HG03342 (cell line): ENCODE measurements around the gene RCE1.
"Not testable (repeated sequence)": the region's sequence is repeated elsewhere in the genome, so short reads cannot be mapped to it uniquely, and the experiment has no call there.

Experiments
- ATAC-seq: cut with Tn5 transposase; IDR thresholded peaks from one replicate; pipeline ENCODE4 v1.9.1; 2021; ENCODE audit warnings: mild to moderate bottlenecking, moderate library complexity; ENCODE audit not compliant: unreplicated experiment

RCE1 gene

DNA sequence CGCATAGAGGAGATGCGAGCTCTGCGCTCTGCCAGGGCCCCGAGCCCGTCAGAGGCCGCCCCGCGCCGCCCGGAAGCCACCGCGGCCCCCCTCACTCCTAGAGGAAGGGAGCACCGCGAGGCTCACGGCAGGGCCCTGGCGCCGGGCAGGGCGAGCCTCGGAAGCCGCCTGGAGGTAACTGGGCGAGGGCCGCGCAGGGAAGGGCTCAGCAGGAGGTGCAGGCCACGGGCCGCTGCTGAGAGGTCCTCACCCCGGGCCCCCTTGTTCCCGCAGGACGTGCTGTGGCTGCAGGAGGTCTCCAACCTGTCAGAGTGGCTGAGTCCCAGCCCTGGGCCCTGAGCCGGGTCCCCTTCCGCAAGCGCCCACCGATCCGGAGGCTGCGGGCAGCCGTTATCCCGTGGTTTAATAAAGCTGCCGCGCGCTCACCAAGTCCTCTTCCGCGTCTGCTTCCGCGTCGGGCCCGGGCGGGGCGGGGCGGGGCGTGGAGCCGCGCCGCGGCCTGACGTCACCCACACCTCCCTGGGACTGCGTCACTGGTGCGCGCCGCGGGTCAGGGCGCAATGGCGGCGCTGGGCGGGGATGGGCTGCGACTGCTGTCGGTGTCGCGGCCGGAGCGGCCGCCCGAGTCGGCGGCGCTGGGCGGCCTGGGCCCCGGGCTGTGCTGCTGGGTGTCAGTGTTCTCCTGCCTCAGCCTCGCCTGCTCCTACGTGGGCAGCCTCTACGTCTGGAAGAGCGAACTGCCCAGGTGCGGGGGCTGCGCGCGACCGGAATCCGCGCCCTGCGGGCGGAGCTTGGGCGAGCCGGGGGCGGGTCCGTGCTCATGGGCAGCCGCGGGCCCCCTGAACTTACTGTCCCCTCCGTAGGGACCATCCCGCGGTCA, at the start of gene RCE1:
Gene RCE1, plus strand, starts transcription at position 546 of the 880 bp plus-strand sequence. Its CDS starts 15 bp downstream, at position 561.
- ATAC-seq = peak; percentile 78

DNA sequence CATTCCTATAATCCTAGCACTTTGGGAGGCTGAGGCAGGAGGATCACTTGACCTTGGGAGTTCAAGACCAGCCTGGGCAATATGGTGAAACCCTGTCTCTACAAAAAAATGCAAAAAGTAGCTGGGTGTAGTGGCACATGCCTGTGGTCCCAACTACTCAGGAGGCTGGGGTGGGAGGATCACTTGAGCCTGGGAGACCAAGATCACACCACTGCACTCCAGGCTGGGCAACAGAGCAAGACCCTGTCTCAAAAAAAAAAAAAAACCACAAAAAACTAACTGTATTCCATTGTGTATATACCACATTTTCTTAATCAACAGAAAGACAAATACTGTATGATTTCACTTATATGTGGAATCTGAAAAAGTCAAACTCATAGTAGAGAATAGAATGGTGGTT, 43.4 kb upstream of the RCE1 start:
- not testable (repeated sequence) for ATAC-seq

GRCh38 chr11:66800720-66801428, 42.4 kb upstream of the RCE1 start:
- ATAC-seq = no peak

- ATAC-seq = no peak
Measured at GRCh38 chr11:66809592-66809991, 33.6 kb upstream of the RCE1 start.

DNA sequence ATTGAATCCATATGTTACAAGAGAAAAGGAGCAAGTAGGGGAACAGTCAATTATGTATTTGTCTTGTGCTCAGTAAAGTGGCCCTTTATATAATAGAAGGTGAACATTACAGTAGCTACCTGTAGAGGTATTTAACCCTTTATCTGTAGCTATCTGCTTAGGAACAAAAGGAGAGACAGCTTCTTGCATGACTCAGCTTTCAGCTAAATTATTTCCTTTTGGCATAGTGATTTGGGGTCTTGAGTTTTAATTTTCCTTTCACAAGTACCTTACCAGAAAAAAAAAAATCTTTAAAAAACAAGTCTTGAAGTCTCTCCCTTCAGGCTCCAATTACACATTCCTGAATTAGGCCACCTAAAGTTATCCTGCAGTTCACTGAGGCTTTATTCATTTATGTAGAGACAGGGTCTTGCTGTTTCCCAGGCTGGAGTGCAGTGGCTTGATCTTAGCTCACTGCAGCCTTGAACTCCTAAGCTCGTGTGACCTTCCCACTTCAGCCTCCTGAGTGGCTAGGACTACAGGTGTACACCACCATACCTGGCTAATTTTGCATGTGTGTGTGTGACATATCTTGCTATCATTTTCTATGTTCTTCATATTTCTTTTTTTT, 32.6 kb upstream of the RCE1 start:
- ATAC-seq = no peak

DNA sequence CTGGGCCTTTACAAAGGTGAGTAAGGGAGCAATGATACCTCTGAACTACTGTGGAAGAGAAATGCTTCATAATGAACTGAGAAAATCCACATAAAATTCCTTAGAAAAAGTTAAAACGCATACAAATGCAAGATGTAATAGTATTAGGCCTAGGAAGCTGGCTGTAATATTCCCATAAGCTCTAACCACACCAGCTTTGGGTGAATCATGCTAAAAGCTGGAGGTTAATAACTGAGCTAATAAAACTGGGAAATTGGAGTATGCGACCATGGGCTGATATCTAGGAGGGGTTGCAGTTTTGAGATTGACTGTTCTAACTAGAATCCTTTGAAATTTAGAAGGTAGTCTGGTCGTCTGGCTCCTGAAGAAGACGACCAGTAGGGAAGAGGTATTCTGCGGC, 28.6 kb upstream of the RCE1 start:
- ATAC-seq = no peak

GRCh38 chr11:66815646-66816045, 27.6 kb upstream of the RCE1 start:
- no peak for ATAC-seq

DNA sequence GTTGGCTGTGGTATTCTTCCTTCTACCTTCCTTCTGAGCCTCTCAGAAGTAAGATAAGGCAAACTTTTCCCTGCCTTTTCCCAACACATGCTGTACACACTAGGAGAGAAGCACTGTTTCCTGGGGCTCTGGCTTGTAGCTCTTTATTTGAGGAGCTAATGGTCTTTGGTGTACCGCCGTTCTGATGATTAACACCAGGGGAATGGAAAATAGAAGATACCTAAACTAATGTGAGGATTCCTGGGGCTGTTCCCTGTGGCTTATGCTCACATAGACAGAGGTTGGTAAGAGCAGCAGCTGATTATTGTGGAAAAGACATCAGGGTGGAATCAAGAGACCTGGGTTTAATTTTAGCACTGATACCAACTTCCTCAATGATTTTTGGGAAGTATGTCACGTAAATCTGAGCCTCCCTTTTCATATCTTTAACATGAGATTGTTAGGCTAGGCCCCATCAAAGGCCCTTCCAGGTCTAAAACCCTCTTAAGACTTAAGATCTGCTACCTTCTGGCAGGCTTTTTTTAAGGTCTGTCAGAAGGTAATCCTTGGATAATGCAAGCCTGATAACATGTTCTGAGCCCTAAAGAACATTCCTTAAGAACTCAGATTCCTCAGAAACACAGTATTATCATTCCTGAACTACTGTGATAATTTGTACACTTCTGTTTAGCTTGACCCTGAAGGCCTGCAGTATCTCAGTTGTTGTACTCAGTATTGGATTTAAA, 24.8 kb upstream of the RCE1 start:
- no peak for ATAC-seq

DNA sequence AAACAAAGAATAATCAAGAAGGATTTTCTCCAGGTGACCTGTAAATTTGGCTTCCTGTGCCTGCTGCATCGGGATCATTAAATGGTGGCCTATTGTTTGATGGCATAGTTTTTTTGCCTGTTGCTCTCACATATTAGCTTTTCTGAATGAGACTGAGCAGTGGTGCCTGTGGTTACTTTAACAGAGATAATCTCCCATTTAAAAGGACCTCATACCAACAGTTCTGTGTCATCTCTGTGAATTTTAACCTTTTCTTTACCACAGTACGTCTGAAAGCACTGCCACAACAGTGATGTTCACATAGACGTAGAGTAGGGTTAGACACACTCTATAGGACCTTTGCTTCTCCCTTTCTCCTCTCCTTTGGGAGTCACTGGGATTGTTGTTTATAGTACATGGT, 22.9 kb upstream of the RCE1 start:
- ATAC-seq = no peak

GRCh38 chr11:66820901-66821300, 22.3 kb upstream of the RCE1 start:
- no peak for ATAC-seq

DNA sequence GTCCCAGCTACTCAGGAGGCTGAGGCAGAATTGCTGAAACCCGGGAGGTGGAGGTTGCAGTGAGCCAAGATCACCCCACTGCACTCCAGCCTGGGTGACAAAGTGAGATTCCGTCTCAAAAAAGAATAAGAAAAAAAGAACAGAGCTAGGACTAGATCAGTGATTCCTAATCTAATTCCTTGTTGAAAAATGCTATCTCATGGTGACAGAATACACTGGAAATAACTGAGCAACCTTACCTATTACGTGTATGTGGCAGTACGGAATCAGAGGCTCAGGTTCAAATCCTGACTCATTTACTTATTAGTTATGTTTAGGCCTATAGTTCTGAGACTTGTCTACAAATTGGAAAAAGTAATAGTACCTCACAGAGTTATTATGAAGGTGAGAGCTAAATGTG, 19.5 kb upstream of the RCE1 start:
- no peak for ATAC-seq

DNA sequence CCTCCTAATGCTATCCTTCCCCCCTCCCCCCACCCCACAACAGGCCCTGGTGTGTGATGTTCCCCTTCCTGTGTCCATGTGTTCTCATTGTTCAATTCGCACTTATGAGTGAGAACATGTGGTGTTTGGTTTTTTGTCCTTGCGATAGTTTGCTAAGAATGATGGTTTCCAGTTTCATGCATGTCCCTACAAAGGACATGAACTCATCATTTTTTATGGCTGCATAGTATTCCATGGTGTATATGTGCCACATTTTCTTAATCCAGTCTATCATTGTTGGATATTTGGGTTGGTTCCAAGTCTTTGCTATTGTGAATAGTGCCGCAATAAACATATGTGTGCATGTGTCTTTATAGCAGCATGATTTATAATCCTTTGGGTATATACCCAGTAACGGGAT, 18.7 kb upstream of the RCE1 start:
- ATAC-seq = not testable (repeated sequence)

- no peak for ATAC-seq
Measured at GRCh38 chr11:66834539-66834845, 8.7 kb upstream of the RCE1 start.

DNA sequence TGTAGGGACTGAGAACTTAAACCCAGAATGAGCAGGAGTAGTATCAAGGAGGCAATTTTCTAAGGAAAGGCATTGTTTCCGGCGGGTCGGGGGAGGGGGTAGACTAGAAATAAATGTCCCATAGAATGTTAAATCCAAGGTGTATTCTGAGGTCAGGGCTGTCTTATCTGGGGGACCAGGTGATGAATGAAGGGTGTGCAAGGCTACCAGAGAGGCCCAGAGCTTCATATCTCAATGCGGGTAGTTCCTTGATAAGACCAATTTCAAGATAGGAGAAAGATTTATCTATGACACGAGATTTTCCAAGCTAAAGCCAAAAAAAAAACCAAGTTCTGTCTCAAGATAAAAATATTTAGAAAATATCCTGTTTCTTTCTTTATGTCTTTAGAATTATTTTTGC, 8.3 kb upstream of the RCE1 start:
- no peak for ATAC-seq

DNA sequence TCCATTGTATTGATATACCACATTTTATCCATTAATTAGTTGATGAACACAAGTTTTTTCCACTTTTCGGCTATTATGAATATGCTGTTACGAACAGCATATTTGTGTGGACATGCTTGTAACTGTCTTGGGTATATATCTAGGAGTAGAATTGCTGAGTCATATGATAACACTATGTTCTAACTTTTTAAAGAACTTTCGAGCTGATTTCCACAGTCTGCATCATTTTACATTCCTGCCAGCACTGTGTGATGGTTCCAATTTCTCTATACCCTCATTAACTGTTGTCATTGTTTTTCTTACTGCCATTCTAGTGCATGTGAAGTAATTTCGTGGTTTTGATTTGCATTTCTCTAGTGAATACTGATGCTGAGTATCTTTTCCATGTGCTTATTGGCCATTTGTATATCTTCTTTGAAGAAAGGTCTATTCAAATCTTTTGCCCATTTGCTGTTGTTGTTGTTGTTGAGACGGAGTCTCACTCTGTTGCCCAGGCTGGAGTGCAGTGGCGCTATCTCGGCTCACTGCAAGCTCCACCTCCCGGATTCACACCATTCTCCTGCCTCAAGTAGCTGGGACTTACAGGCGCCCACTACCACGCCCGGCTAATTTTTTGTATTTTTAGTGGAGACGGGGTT, 7.4 kb upstream of the RCE1 start:
- ATAC-seq = no peak

DNA sequence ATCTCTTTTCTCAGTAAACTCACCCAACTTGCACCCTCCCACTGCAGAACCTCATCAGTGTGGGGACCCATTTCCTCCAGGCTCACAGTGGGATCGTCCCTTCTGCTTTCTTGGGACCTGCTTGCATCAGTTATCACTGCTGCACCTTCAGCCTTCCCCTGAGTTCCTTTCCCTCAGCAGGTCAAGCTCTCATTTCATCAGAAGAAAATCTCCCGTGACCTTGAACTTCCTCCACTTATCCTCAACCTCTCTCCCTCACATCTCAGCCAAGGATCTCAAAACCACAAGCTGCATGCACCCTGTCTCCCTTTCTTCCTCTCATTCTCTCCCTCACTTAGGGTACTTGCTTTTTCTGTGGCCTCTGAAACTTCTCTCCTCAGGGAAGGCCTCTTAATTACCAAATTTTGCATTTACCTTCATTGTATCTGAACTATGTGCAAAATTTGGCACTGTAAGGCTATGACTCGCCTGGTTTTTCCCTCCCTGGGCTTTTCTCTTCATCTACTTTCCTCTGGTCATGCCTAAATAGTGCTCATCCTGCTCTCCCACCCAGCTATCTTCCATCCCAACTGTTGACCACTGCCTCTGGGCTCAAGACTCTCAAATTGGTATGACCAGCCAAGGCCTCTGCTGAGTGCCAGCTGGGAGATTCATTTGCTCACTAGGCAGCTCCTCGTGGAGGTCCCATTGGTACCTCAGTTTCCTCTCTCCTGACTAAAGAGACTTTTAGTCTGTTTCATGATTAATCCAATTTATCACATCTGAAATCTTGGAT, 2.7 kb upstream of the RCE1 start:
- no peak for ATAC-seq

DNA sequence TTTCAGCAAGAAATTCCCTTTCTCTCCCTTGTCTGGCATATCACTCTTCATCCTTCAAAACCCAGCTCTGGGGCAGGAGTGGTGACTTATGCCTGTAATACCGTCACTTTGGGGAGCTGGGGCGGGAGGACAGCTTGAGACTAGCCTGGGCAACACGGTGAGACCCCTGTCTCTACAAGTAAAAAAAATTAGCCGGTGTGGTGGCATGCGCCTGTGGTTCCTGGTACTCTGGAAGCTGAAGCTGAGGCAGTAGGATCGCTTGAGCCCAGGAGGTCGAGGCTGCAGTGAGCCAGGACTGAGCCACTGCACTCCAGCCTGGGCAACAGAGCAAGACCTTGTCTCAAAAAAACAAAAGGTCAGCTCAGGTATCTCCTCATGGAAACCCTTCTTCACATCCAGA, 1.4 kb upstream of the RCE1 start:
- no peak for ATAC-seq

- no peak for ATAC-seq
Measured at GRCh38 chr11:66842501-66842895, 743 bp upstream of the RCE1 start.

DNA sequence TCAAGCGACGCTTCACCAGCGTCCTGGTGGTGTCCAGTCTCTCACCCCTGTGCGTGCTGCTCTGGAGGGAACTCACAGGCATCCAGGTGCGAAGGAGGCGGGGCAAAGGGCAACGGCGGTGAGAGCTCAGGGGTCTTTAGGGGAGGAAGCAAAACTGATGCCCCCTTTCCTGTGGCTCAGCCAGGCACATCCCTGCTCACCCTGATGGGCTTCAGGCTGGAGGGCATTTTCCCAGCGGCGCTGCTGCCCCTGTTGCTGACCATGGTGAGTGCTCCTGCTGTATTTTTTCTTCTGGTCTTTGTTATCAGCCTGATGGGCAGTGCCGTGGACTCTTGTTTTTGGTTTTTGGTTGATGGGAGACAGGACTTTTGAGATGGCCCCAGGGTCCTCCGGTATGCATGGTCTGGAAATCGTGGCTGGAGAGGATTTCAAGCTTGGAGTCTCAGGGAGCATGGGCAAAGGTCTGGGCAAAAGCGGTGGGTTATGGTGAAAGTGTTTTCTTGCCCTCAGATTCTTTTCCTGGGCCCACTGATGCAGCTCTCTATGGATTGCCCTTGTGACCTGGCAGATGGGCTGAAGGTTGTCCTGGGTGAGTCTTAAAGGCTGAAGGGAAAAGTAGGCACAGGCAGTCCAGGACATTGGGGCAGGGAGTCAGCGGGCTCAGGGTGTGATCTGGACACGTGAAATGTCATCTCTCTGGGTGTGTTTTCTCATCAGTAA, 695 bp downstream of the RCE1 start:
- ATAC-seq = no peak
